ENCODE measurements around the gene SYPL1.
A peak's percentile ranks its signal among the peaks of the same experiment; 100 is the strongest.

Gene SYPL1

GRCh38 chr7:106121189-106121810, 9.2 kb upstream of the SYPL1 start:
- DNase-seq, result peak in 1 of 2 donors; percentile 4

GRCh38 chr7:106120500-106120899, 8.4 kb upstream of the SYPL1 start:
- no peak for DNase-seq

GRCh38 chr7:106119719-106120118, 7.6 kb upstream of the SYPL1 start:
- no peak for DNase-seq

- no peak for DNase-seq
Observed at GRCh38 chr7:106117786-106118544, 5.9 kb upstream of the SYPL1 start.

GRCh38 chr7:106116161-106116704, 4.1 kb upstream of the SYPL1 start:
- DNase-seq, result no peak

GRCh38 chr7:106114716-106115383, 2.7 kb upstream of the SYPL1 start:
- no peak for DNase-seq

- DNase-seq, result no peak
Observed at GRCh38 chr7:106112972-106113421, 885 bp upstream of the SYPL1 start.

- DNase-seq, result peak in 1 of 2 donors; percentile 60
Observed at GRCh38 chr7:106111655-106112117, 426 bp downstream of the SYPL1 start.

- DNase-seq, result no peak
Observed at GRCh38 chr7:106110885-106111654, 1.0 kb downstream of the SYPL1 start.

GRCh38 chr7:106110238-106110560, 1.9 kb downstream of the SYPL1 start:
- peak in 1 of 2 donors; percentile 11 for DNase-seq

GRCh38 chr7:106109521-106110237, 2.4 kb downstream of the SYPL1 start:
- no peak for DNase-seq

GRCh38 chr7:106108991-106109390, 3.1 kb downstream of the SYPL1 start:
- DNase-seq, result no peak

GRCh38 chr7:106104721-106105260, 7.3 kb downstream of the SYPL1 start:
- DNase-seq, result no peak

GRCh38 chr7:106102387-106102966, 9.6 kb downstream of the SYPL1 start:
- no peak for DNase-seq

GRCh38 chr7:106101726-106102125, 10.4 kb downstream of the SYPL1 start:
- DNase-seq, result no peak

- no peak for DNase-seq
Observed at GRCh38 chr7:106100863-106101629, 11.1 kb downstream of the SYPL1 start.

- no peak for DNase-seq
Observed at GRCh38 chr7:106099539-106099938, 12.6 kb downstream of the SYPL1 start.

GRCh38 chr7:106098889-106099288, 13.2 kb downstream of the SYPL1 start:
- no peak for DNase-seq

GRCh38 chr7:106095634-106096033, 16.5 kb downstream of the SYPL1 start:
- no peak for DNase-seq

- DNase-seq, result no peak
Observed at GRCh38 chr7:106094780-106095179, 17.3 kb downstream of the SYPL1 start.

- DNase-seq, result no peak
Observed at GRCh38 chr7:106092204-106092603, 19.9 kb downstream of the SYPL1 start.

All from bone marrow (tissue), 2 donors.